IMR-90 (cell line): ENCODE measurements around the gene KLF13. TPM values are rescaled to one million over a fixed set of nuclear protein-coding genes. Genes with fewer than 3 reads are reported as not detected.

Experiments
- ATAC-seq: fragments of 200-7000 bp; cut with Tn5 transposase; 2 replicates; pipeline ENCODE4 v1.9.1; 2020; ENCODE audit warnings: low read depth, mild to moderate bottlenecking, moderate library complexity
- BruUV-seq: library from RNA; stranded (reverse); fragments of 400-500 nt; replicated peaks from 2 replicates; lab custom pipeline; 2021; lab: Mats Ljungman, UMichigan
- CTCF ChIA-PET: fragments of 300-600 bp; formaldehyde crosslinking; extraction: SDS; loops from one replicate; lab custom pipeline; 2021; ENCODE audit warnings: antibody characterized with exemption; lab: Yijun Ruan, JAX
- POLR2A ChIA-PET: fragments of 300-600 bp; sonication (Branson Sonifier 250); formaldehyde crosslinking; loops from one replicate; lab custom pipeline; 2022; ENCODE audit warnings: antibody characterized with exemption; ENCODE audit not compliant: unreplicated experiment; lab: Charles Lee
- DNase-seq: peaks from one replicate; pipeline ENCODE4 v3.0.0; 2013
- H2AFZ ChIP-seq: replicated peaks from 2 replicates; pipeline ENCODE3; 2013; ENCODE audit warnings: low read length, mild to moderate bottlenecking; ENCODE audit not compliant: poor library complexity
- H2AK5ac ChIP-seq: 2 replicates; pipeline ENCODE4 v1.6.1; 2013; ENCODE audit warnings: low read depth, low read length, inconsistent platforms
- H2AK9ac ChIP-seq: replicated peaks from 2 replicates; pipeline ENCODE3; 2013; ENCODE audit warnings: mild to moderate bottlenecking, low read depth, low read length, moderate library complexity; ENCODE audit not compliant: poor library complexity
- H2BK120ac ChIP-seq: 2 replicates; pipeline ENCODE4 v1.6.1; 2013; ENCODE audit warnings: low read depth, low read length, inconsistent platforms
- H2BK15ac ChIP-seq: 3 replicates; pipeline ENCODE4 v1.6.1; 2013; ENCODE audit warnings: low read depth, low read length, inconsistent platforms
- H2BK20ac ChIP-seq: 2 replicates; pipeline ENCODE4 v1.6.1; 2013; ENCODE audit warnings: low read depth, mild to moderate bottlenecking, inconsistent platforms, low read length, moderate library complexity
- H2BK5ac ChIP-seq: 2 replicates; pipeline ENCODE4 v1.6.1; 2013; ENCODE audit warnings: mild to moderate bottlenecking, low read depth, low read length, inconsistent platforms; ENCODE audit not compliant: poor library complexity, severe bottlenecking
- H3K14ac ChIP-seq: replicated peaks from 2 replicates; pipeline ENCODE4 v1.6.1; 2013; ENCODE audit warnings: low read depth, low read length, inconsistent platforms
- H3K18ac ChIP-seq: 2 replicates; pipeline ENCODE4 v1.6.1; 2013; ENCODE audit warnings: low read depth, low read length, control low read depth
- H3K23ac ChIP-seq: 2 replicates; pipeline ENCODE4 v1.6.1; 2013; ENCODE audit warnings: low read depth, low read length, inconsistent platforms
- H3K27ac ChIP-seq: 2 replicates; pipeline ENCODE4 v1.5.1; 2013; ENCODE audit warnings: mild to moderate bottlenecking, control low read depth, low read length; ENCODE audit not compliant: insufficient read depth
- H3K27me3 ChIP-seq: 2 replicates; pipeline ENCODE4 v1.6.1; 2013; ENCODE audit warnings: low read length; ENCODE audit not compliant: control insufficient read depth, insufficient read depth
- H3K36me3 ChIP-seq: 2 replicates; pipeline ENCODE4 v1.6.1; 2013; ENCODE audit warnings: low read length, mixed read lengths; ENCODE audit not compliant: control insufficient read depth, insufficient read depth
- H3K4ac ChIP-seq: 2 replicates; pipeline ENCODE4 v1.6.1; 2013; ENCODE audit warnings: low read depth, low read length, inconsistent platforms
- H3K4me1 ChIP-seq: 2 replicates; pipeline ENCODE4 v1.6.1; 2013; ENCODE audit warnings: low read length, mixed read lengths; ENCODE audit not compliant: control insufficient read depth, insufficient read depth
- H3K4me2 ChIP-seq: 2 replicates; pipeline ENCODE4 v1.6.1; 2013; ENCODE audit warnings: low read depth, mild to moderate bottlenecking, control low read depth, low read length, moderate library complexity
- H3K4me3 ChIP-seq: 2 replicates; pipeline ENCODE4 v1.5.1; 2013; ENCODE audit warnings: low read depth, mild to moderate bottlenecking, control low read depth, low read length, moderate library complexity; ENCODE audit not compliant: insufficient read depth
- H3K56ac ChIP-seq: 2 replicates; pipeline ENCODE4 v1.6.1; 2013; ENCODE audit warnings: low read length, inconsistent platforms; ENCODE audit not compliant: insufficient read depth; ENCODE audit errors: extremely low read depth
- H3K79me1 ChIP-seq, 2 experiments: 2 replicates each; pipeline ENCODE4 v1.6.1; 2013; ENCODE audit warnings: low read length in 2 of 2, inconsistent platforms in 1 of 2, low read depth in 1 of 2
- H3K9ac ChIP-seq: 2 replicates; pipeline ENCODE4 v1.6.1; 2013; ENCODE audit warnings: low read depth, low read length, control low read depth
- H3K9me1 ChIP-seq: 2 replicates; pipeline ENCODE4 v1.6.1; 2013; ENCODE audit warnings: low read length, inconsistent platforms; ENCODE audit not compliant: insufficient read depth
- H3K9me3 ChIP-seq: 2 replicates; pipeline ENCODE4 v1.6.1; 2013; ENCODE audit warnings: low read length; ENCODE audit not compliant: control insufficient read depth, insufficient read depth
- H4K20me1 ChIP-seq: 2 replicates; pipeline ENCODE4 v1.6.1; 2013; ENCODE audit warnings: low read length, inconsistent platforms; ENCODE audit not compliant: insufficient read depth
- H4K5ac ChIP-seq: 2 replicates; pipeline ENCODE4 v1.6.1; 2013; ENCODE audit warnings: mild to moderate bottlenecking, low read depth, low read length, control low read depth
- H4K8ac ChIP-seq, 2 experiments: 2 replicates each; pipeline ENCODE4 v1.6.1; 2013; ENCODE audit warnings: low read depth in 2 of 2, low read length in 2 of 2, control low read depth in 1 of 2, inconsistent platforms in 1 of 2
- H4K91ac ChIP-seq: 2 replicates; pipeline ENCODE4 v1.6.1; 2013; ENCODE audit warnings: low read depth, low read length, inconsistent platforms; ENCODE audit not compliant: insufficient read depth
- RAD21 ChIP-seq: IDR thresholded peaks from 2 replicates; pipeline ENCODE4 v1.6.1; 2012; ENCODE audit warnings: low read length, improper control_type of control experiment
- RCOR1 ChIP-seq: IDR thresholded peaks from 2 replicates; pipeline ENCODE4 v1.6.1; 2012; ENCODE audit warnings: mild to moderate bottlenecking, low read length, improper control_type of control experiment; ENCODE audit not compliant: insufficient replicate concordance
- WGBS, 2 experiments: methylation state at CpG; one replicate each; pipeline versions ENCODE4 v1.1.5 to v1.1.7; 2013; ENCODE audit warnings: missing lambda C conversion rate in 2 of 2; ENCODE audit not compliant: insufficient read length in 1 of 2; ENCODE audit errors: extremely low coverage in 2 of 2; 5-methylcytosine and 5-hydroxymethylcytosine counted together
- dilution Hi-C: fragments of 300-500 bp; cut with HindIII; formaldehyde crosslinking; loops from one replicate; pipeline ENCODE4 v1.14.3; 2018; ENCODE audit warnings: low sequenced_read_pairs; ENCODE audit not compliant: unreplicated experiment
- in situ Hi-C: fragments of 300-500 bp; cut with MboI; formaldehyde crosslinking; loops from 3 replicates; pipeline ENCODE4 v1.14.3; 2019; ENCODE audit warnings: low sequenced_read_pairs, inconsistent platforms, mixed read lengths
- intact Hi-C: fragments of 100-400 bp; cut with micrococcal nuclease; formaldehyde crosslinking; loops from 2 replicates; pipeline ENCODE4 v1.10.0; 2022
- polyA plus RNA-seq, 3 experiments: library from polyadenylated mRNA; depleted of rRNA; stranded (reverse); fragments of >200 nt; gene quantifications; 2 replicates each; pipeline ENCODE4 v1.2.3, GENCODE V29; 2012; ENCODE audit warnings: low replicate concordance in 1 of 3
- total RNA-seq: library from RNA; depleted of rRNA; stranded (reverse); fragments of >200 nt; gene quantifications from 2 replicates; pipeline ENCODE4 v1.2.3, GENCODE V29; 2012

The KLF13 gene
- total and polyA plus RNA-seq, 2 of the 4 experiments (the other 2 are of a cell fraction) = 9.5 to 10.6 TPM

- no peak overlapping the region for H2AFZ ChIP-seq
- no peak overlapping the region for H2AK5ac ChIP-seq
- peaks cover 27% of the 10 kb centered on the region for H3K9me1 ChIP-seq
- in situ Hi-C loops (no loop called here), intact Hi-C loops (no loop called here), dilution Hi-C loops (no loop called here)
- H4K8ac ChIP-seq = no peak overlapping the region
- no peak overlapping the region for H2BK15ac ChIP-seq
- H3K23ac ChIP-seq = no peak overlapping the region
- no peak overlapping the region for H3K18ac ChIP-seq
- no peaks in the 10 kb centered on the region; the same call in 1 of the 2 replicates for H3K36me3 ChIP-seq
- no peak overlapping the region for H2BK5ac ChIP-seq
- H3K9me3 ChIP-seq = no peaks in the 10 kb centered on the region
- peaks cover 16% of the 10 kb centered on the region for H3K4me1 ChIP-seq
- H3K27ac ChIP-seq = no peak overlapping the region
- no CpG with 5 or more reads among the region's 3 CpGs for WGBS, 2 experiments
- peaks cover 38 to 90% of the 10 kb centered on the region in 2 experiments for H3K79me1 ChIP-seq
- H4K91ac ChIP-seq = no peak overlapping the region
- DNase-seq (no peak), ATAC-seq (no peak)
- H3K27me3 ChIP-seq = no peaks in the 10 kb centered on the region
- H3K14ac ChIP-seq = no peak overlapping the region
- H2BK120ac ChIP-seq = no peak overlapping the region
- H3K4ac ChIP-seq = no peak overlapping the region
- H3K9ac ChIP-seq = no peak overlapping the region
- no peak overlapping the region for H4K5ac ChIP-seq
- H3K56ac ChIP-seq = no peak overlapping the region
- H2AK9ac ChIP-seq = no peak overlapping the region
- POLR2A ChIA-PET = no interaction called here
- CTCF ChIA-PET = no interaction called here
- H3K4me2 ChIP-seq = no peak overlapping the region
- BruUV-seq = no TSS peak
- H4K20me1 ChIP-seq = peaks cover 65% of the 10 kb centered on the region
- TF ChIP-seq RCOR1 = no peak
- TF ChIP-seq RAD21 = no peak
- H3K4me3 ChIP-seq = no peak overlapping the region
- H2BK20ac ChIP-seq = no peak overlapping the region
Measured at GRCh38 chr15:31358163-31358562, 31.5 kb downstream of the KLF13 start.
